HG03378 (cell line): ENCODE measurements around the gene KRT83.
"Not testable (repeated sequence)": the region's sequence is repeated elsewhere in the genome, so short reads cannot be mapped to it uniquely, and the experiment has no call there.

Source experiments
- ATAC-seq: cut with Tn5 transposase; IDR thresholded peaks from one replicate; pipeline ENCODE4 v1.9.1; 2021; ENCODE audit warnings: mild to moderate bottlenecking, moderate library complexity; ENCODE audit not compliant: unreplicated experiment

The KRT83 gene

DNA sequence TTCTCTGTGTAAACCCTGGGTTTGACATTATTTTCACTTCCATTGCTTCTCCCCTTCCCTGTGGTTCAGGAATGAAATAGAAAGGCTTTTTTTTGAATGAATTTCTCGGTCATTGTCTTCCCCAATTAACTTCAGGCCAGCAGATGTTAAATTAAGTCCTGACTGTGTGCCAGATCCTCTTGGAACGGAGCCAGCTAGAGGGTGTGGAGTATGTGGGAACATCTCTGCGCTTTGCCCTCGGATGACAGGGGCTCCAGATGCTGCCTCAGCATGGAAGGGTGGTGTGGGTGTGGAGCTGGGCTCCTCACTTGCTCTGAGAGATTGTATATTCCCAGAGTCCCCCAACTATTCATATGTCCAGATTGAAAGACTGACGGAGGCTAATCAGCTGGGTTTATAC is 33.0 kb upstream of the KRT83 start:
- no peak for ATAC-seq

- no peak for ATAC-seq
Measured at GRCh38 chr12:52353766-52354165, 32.6 kb upstream of the KRT83 start.

DNA sequence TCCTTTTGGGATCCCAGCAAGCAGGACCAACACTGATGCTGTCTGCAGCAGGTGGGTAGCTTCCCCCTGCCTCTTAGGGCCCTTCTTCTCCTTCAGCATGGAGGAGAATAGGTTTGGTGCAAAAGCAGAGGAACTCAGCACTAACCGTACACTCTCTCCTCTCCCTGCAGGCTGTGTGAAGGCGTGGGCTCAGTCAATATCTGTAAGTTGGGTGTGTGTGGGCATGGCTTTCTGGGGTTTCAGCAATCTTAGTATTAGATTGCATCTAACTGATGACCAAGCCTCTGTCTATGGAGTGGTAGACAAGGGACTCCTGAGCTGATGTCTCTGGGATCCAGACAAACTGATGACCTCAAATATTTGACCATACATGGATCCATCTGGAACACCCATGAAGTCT is 31.8 kb upstream of the KRT83 start:
- ATAC-seq: no peak

DNA sequence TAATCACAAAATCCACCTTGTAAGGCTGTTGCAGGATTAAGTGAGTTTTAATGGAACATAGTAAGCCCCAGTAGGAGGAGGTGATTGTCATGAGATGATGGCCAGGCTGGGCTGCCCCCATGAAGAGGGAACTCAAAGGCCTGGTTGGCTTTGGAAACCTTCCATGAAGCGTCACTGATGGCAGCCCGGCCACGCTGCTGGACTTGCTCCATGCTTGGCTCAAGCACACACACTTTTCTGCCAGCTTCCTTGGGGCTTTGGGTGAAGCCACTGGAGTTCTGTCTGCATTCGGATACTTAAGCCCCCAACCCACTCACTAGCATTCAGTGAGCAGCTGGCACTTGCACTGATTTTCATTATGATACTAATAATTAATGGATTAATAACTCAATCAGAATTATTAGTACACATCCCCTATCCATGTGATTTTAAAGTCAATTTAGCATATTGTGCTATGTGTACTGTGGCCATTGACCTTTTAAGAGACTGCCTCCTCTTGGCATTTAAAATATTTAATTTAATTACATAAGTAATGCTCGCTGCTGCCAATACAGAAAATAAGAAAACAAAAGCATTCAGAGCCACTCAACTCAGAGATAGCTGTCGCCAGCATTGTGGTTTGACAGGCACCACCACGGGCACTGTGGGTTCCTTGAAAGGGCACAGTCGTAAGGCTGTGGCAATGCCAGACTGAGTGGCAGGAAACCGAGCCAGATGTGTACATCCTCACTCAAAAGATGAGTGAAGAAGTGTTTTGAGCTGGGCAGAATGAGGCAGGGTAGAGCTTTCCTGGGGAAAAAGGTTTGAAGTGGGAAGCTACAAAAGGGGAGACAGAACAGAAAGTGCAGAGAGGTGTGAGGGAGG is 30.2 kb upstream of the KRT83 start:
- no peak for ATAC-seq

- ATAC-seq: no peak
Measured at GRCh38 chr12:52350786-52351185, 29.6 kb upstream of the KRT83 start.

- no peak for ATAC-seq
Measured at GRCh38 chr12:52350021-52350620, 28.9 kb upstream of the KRT83 start.

DNA sequence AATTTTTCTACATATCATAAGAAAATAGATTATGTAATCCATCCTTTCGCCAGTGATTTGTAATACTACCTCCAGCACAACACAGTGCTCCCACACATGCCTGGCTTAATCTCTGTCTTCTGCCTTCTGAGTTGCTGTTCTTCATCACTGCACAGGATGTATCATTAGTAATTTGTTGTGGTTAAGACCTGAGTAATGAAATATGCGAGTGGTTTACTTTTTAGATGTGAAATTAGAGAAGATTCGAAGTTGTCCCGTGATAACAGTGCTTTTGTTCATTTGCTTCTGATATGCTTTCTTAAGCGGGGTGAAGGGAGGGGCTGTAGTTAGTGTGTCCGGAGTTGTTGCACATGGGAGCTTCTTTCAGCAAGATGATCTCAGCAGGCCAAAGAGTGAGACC is 28.0 kb upstream of the KRT83 start:
- no peak for ATAC-seq

GRCh38 chr12:52347551-52348510 is 26.6 kb upstream of the KRT83 start:
- ATAC-seq: no peak

- ATAC-seq: no peak
Measured at GRCh38 chr12:52347016-52347415, 25.8 kb upstream of the KRT83 start.

DNA sequence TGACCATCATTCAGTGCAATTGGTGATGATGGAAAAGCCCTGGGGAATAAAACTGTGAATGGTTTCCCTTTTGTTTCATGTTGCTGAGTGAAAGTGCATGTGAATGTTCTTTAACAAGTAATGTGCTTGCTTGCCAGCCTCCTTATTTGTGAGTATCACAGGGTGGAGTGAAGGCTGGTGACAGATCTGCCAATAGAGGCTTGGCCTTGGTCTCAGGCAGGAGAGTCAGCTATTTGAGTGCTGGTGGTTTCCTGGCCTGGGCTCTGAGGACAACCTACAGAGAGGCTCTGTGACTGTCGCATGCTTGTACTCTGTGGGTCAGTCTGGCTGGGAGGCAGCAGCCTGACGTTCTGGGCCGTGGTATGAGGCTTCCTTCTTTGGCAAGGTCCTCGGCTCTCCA is 25.4 kb upstream of the KRT83 start:
- ATAC-seq: no peak

DNA sequence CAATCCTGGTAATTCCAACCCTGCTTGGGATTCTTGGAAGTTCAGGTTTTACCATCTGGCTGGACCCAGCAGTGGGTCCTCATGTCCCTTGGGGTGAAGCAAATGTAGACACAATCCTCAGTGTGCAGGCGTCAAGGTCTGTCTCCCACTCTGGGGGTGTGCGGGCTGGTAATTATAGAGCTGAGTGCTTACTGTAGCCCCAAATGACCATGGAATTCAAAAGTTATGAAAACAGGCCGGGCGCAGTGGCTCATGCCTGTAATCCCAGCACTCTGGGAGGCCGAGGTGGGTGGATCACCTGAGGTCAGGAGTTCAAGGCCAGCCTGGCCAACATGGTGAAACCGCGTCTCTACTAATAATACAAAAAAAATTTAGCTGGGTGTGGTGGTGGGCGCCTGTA is 23.8 kb upstream of the KRT83 start:
- not testable (repeated sequence) for ATAC-seq

- ATAC-seq: no peak
Measured at GRCh38 chr12:52344111-52344510, 22.9 kb upstream of the KRT83 start.

DNA sequence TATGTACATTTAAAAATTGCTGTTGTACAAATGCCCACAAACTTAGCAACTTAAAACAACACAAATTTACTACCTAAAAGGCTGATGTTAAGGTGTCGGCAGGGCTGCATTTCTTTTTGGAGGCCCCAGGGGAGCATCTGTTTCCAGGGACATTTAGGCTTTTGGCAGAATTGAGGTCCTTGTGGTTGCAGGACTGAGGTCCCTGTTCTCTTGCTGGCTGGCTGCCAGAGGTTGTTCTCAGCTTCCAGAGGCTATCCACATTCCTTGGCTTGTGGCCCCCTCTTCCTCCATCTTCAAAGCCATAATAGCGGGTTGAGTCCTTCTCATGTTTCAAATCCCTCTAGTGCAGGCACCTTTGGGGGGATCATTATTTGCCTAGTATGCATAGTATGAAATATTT is 22.4 kb upstream of the KRT83 start:
- ATAC-seq: no peak

DNA sequence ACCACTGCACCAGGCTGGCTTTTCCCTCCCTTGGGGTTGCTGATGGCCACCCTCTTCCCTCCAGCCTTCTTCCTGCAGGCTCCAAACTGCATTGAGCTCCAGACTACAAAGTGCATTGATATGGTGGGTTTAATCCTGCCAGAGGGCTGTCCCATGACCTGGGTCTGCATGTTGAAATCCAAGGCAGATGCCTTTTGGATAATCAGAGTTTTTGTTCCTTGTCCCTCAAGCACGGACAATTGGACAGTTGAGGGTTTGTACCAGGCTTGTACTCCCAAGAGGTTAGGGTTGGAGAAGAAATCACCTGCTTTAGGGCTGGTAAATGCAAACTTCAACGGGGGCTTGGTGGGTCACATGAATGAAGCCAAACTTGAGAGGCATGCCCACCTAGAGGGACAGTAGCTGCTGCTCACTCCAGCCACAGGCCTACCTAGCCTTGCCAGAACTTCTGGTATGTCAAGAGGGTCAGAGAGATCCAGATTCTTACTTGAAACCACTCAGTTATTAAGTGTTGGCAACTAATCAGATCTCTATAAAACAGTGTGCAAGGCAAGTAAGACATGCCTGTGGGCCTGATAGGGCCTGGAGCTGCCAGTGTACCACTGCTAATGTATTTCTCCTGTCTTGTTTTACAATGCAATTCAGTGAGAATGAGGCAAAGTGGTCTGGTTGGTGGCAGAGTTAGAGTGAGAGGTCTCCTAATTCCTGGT is 21.7 kb upstream of the KRT83 start:
- ATAC-seq: no peak

DNA sequence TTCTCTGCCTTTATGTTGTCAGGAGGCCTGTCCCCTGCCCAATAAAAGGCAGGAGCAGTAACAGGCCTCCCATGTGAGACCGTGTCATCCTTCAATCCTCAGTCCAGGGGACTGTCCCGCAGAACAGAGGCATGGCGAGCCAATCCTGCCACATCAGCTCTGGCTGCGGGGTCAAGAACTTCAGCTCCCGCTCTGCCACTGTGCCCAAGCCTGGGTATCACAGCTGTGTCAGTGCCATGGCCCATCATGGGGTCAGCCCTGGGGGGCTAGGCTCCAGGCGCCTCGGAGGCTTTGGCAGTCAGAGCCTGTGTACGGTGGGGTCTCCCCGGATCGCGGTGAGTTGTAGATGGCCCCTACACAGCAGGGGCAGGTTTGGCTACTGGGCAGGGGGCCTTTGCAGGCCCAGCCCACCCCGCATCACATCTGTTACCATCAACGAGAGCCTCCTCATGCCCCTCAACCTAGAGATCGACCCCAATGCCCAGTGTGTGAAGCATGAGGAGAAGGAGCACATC is 19.9 kb upstream of the KRT83 start:
- ATAC-seq: no peak

DNA sequence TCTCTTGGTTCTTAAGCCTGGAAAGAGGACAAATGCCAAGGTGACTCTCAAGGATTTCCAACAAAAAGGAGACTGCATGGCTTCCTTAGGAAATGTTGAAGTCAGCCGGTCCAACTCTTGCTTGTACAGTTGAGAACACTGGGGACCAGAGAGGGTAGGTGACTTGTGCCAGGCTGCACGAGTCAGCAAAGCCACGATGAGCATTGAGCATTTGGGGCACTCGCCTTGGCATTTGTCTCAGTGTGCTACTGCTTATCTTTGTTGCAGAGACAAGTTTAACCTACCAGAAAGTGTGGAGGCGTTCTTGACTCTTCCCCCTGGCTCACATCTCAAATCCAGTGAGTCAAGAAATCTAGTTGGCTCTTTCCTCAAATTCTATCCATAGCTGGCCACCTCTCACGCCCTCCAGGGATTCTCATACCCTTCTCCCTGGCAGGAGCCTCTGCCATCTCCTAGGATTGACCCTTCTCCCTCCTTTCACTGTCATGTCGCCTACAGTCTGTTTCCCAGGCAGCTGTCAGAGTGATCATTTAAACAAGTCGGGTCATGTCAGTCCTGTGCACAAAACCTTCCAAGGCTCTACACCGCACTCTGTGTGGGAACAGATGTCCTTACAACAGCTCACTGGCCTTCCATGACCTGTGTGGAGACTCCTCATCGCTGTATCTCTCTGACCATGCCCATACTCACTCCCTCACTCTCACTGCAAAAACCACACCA is 17.2 kb upstream of the KRT83 start:
- no peak for ATAC-seq

DNA sequence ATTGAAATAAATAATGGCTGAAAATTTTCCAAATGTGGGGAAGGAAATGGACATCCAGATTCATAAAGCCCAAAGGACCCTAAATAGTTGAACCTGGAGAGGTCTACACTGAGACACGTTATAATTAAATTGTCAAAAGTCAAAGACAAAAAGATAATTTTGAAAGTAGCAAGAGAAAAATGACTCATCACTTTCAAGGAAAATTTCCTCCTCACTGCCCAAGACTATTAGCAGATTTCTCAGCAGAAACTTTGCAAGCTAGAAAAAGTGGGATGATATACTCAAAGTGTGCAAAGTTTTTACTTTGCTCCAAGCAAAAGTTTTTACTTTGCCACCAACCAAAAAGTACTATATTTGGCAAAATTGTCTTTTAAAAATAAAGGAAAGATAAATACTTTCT is 15.9 kb upstream of the KRT83 start:
- ATAC-seq: no peak

GRCh38 chr12:52336641-52337040 is 15.4 kb upstream of the KRT83 start:
- no peak for ATAC-seq

GRCh38 chr12:52335598-52336262 is 14.5 kb upstream of the KRT83 start:
- ATAC-seq: no peak
